GM19351 (cell line): ENCODE measurements around the gene OR5H6.
"Not testable (repeated sequence)": the region's sequence is repeated elsewhere in the genome, so short reads cannot be mapped to it uniquely, and the experiment has no call there.

ENCODE experiments used
- ATAC-seq: cut with Tn5 transposase; IDR thresholded peaks from one replicate; pipeline ENCODE4 v1.9.1; 2021; ENCODE audit warnings: mild to moderate bottlenecking, moderate library complexity; ENCODE audit not compliant: unreplicated experiment

Gene OR5H6

GRCh38 chr3:98263944-98264343, at the start of gene OR5H6:
TSS of gene OR5H6 (plus strand) at chr3:98264244. CDS start at chr3:98264333, 89 bp downstream.
- ATAC-seq, result no peak

- ATAC-seq, result no peak
These were observed 49.0 kb upstream of the OR5H6 start for GRCh38 chr3:98215051-98215450.

GRCh38 chr3:98223907-98224672, 40.0 kb upstream of the OR5H6 start:
- ATAC-seq, result no peak

- ATAC-seq, result no peak
These were observed 31.6 kb upstream of the OR5H6 start for GRCh38 chr3:98232489-98232888.

GRCh38 chr3:98233468-98233867, 30.6 kb upstream of the OR5H6 start:
- no peak for ATAC-seq

- ATAC-seq, result peak; percentile 64
These were observed 23.9 kb upstream of the OR5H6 start for GRCh38 chr3:98240131-98240530.

- ATAC-seq, result no peak
These were observed 21.9 kb upstream of the OR5H6 start for GRCh38 chr3:98242155-98242554.

- ATAC-seq, result no peak
These were observed 20.2 kb upstream of the OR5H6 start for GRCh38 chr3:98243843-98244242.

GRCh38 chr3:98246142-98246541, 17.9 kb upstream of the OR5H6 start:
- ATAC-seq, result no peak

GRCh38 chr3:98256026-98256425, 8.0 kb upstream of the OR5H6 start:
- ATAC-seq, result not testable (repeated sequence)

GRCh38 chr3:98259707-98260106, 4.3 kb upstream of the OR5H6 start:
- peak; percentile 84 for ATAC-seq

GRCh38 chr3:98262046-98262445, 2.0 kb upstream of the OR5H6 start:
- no peak for ATAC-seq

- no peak for ATAC-seq
These were observed 5.8 kb downstream of the OR5H6 start for GRCh38 chr3:98269846-98270245.

- no peak for ATAC-seq
These were observed 8.1 kb downstream of the OR5H6 start for GRCh38 chr3:98272126-98272525.

- no peak for ATAC-seq
These were observed 10.9 kb downstream of the OR5H6 start for GRCh38 chr3:98274914-98275313.

GRCh38 chr3:98282205-98282604, 18.2 kb downstream of the OR5H6 start, which contains the start of gene OR5H2:
TSS of gene OR5H2 (plus strand) at chr3:98282505. CDS start at chr3:98282903, 398 bp downstream.
- no peak for ATAC-seq

- no peak for ATAC-seq
These were observed 26.9 kb downstream of the OR5H6 start for GRCh38 chr3:98290916-98291315.

- ATAC-seq, result no peak
These were observed 27.4 kb downstream of the OR5H6 start for GRCh38 chr3:98291332-98291957.
